CD4-positive, alpha-beta T cell treated with Interleukin-4 for 4 hours (primary cell): ENCODE data around the gene IST1.

Experiments
- DNase-seq: peaks from one replicate; pipeline ENCODE4 v3.0.0-alpha.2; 2020

IST1 gene

GRCh38 chr16:71969353-71969752 is 74.0 kb downstream of the IST1 start:
- no peak for DNase-seq

- DNase-seq: no peak
Observed at GRCh38 chr16:71971571-71971970, 76.2 kb downstream of the IST1 start.

- no peak for DNase-seq
Observed at GRCh38 chr16:71972356-71972755, 77.0 kb downstream of the IST1 start.

- DNase-seq: no peak
Observed at GRCh38 chr16:71973001-71973400, 77.7 kb downstream of the IST1 start.

GRCh38 chr16:71974068-71974818 is 78.9 kb downstream of the IST1 start:
- DNase-seq: no peak
